Hematopoietic multipotent progenitor cell treated with erythropoietin and hydrocortisone succinate and interleukin-3 and kit ligand, for 17 days (in vitro differentiated cells): ENCODE results near the gene COL20A1.

Experiments used
- DNase-seq: peaks from one replicate; pipeline ENCODE4 v3.0.0-alpha.2; 2015; ENCODE audit warnings: low spot score

Gene COL20A1

GRCh38 chr20:63363013-63363957 lies 70.3 kb downstream of the COL20A1 start:
- DNase-seq, result no peak

- no peak for DNase-seq
Observed at GRCh38 chr20:63363981-63364561, 71.1 kb downstream of the COL20A1 start.

GRCh38 chr20:63364801-63365585 lies 72.0 kb downstream of the COL20A1 start:
- no peak for DNase-seq

GRCh38 chr20:63365601-63366389 lies 72.8 kb downstream of the COL20A1 start:
- no peak for DNase-seq

DNA sequence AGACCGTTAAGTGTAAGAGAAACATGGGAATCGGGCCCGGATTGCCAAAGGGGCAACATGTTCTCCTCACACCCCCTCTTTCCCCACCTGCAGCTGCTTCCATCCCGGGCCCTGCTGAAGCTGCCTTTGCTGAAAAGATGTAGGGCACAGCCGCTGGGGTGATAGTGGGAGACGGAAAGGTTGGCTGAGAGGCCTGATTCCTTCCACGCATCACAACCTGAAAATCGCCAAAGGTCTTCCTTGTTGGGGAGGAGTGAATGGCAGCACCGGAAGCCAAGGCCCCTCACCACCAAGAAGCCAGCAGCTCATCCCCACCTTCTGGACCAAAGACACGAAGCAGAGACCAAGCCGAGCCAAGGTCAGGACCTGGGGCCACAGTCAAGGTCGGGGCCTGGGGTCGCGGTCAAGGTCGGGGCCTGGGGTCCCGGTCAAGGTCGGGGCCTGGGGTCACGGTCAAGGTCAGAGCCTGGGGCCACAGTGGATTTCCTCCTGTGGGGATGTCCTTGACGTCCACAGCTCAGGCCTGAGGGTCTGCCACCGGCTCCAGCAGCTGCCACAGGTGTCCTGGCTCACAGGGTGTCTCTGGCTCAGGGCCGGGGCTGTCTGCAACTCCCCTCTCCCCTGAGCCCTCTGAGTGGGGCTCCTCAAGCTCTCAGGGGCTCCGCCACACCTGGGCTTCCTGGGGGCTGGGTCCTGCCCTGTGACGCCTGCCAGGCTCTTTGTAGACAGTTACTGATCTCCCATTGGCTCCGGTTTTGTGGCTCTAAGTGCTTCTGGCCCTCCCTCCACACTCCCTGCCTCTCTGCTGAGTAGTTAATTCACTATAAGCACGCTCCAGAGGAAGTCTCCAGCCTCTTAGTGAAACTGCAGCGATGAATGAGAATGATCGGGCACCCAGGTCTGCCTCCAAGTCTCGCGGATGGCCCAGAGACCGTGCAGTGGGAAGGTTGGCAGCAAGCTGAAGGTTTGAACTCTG lies 73.7 kb downstream of the COL20A1 start:
- DNase-seq, result no peak

- no peak for DNase-seq
Observed at GRCh38 chr20:63367446-63368055, 74.6 kb downstream of the COL20A1 start.

DNA sequence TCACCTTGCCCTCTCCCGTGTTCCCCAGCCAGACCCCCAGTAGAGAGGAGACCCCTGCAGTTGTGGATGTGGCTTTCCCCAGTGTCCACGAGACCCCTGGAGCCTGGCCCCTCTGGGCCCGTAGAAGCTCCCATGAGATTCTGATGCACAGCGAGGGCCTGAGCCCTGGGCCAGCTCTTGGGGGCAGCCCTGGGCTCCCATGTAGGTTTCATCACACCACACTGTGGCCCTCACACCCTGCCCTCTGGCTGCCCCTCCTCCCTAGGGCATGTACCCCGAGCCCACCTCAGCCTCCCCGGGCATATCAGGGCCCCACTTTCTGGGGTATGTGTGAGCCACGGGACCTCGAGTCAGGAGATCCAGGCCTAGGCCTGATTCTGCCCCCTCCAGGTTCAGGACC lies 75.2 kb downstream of the COL20A1 start:
- no peak for DNase-seq

DNA sequence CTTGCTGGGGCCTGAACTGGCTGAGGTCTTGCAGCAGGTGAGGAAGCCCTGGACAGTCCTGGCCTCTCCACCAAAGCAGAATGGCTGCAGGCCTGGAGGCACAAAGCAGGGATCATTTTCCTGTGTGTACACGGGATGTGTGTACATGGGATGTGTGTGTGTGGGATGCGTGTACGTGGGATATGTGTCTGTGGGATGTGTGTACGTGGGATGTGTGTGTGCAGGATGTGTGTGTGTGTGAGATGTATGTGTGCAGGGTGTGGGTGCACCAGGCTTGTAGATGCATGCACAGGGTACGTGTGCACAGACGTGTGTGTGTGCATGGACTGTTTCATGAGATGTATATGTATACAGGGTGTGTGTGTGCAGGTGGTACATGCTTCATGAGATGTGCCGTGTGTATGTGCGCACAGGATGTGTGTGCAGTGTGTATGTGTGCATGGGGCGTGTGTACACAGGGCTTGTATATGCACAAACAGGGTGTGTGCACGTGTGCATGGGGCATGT lies 76.1 kb downstream of the COL20A1 start:
- DNase-seq, result no peak

DNA sequence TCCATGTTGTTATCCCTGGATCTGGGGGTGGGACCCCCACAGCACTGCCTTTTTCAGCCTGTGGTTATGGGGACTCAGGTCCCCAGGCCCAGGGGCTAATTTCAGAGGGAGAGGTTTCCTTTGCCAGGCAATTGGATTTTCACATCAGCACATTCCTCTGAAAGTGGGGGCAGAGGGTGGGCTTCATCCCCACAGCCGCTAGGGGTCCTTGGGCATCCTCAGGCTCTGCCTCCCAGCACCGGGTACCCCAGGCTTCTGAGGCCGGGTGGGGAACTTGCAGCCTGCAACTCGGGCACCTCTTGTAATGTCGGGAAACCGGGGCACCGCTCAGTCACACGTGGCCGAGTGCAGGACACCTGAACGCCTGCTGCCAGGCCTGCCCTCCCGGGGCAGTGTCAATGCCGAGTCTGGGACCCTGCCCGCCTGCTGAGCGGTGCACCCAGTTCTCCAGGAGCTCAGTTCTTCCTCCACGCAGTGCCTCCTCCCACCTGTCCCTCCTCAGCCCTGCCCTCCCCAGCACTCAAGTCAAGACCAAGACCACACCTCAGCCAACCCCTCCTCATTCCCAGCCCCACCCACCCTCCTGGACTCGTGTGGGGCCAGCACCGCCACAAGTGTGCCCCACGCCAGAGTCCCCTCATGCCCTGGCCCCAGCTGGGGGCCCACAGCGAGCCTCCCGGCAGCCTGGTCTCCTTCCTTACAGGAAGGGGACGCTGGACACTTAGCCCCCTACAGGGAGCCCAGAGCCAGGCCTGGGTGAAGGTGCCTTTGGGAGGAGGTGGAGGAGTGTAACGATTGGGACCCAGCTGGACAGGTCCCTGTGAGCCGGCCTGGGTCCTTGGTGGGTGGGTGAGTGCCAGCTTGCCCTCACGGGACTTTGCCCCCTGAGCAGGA lies 77.0 kb downstream of the COL20A1 start:
- no peak for DNase-seq

GRCh38 chr20:63370618-63371187 lies 77.7 kb downstream of the COL20A1 start:
- no peak for DNase-seq

DNA sequence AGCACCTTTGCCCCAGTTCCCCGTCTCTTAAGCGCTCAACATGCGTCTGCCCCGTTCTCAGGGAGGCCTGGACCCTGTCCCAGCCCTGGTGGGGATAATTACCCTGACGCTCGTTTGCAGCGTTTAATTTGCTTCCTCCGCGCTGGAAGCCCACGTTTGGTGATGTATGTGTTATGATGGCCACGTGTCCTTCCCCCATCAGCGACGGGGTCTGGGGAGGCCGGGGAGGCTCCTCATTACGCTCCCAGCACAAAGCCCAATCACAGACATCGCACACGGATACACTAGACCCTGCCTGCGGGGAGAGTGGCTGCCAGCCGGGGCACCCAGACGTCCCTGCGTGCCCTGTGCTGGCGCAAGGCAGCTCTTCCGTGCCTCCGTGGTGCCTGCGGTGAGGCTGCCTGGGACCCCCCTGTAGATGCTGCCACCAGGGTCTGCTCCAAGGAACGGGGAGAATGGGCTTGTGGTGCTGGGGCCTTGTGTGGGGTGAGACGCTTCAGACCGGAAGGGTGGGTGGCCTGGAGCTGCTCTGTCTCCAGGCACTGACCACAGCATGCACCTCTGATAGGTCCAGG lies 78.4 kb downstream of the COL20A1 start:
- no peak for DNase-seq

DNA sequence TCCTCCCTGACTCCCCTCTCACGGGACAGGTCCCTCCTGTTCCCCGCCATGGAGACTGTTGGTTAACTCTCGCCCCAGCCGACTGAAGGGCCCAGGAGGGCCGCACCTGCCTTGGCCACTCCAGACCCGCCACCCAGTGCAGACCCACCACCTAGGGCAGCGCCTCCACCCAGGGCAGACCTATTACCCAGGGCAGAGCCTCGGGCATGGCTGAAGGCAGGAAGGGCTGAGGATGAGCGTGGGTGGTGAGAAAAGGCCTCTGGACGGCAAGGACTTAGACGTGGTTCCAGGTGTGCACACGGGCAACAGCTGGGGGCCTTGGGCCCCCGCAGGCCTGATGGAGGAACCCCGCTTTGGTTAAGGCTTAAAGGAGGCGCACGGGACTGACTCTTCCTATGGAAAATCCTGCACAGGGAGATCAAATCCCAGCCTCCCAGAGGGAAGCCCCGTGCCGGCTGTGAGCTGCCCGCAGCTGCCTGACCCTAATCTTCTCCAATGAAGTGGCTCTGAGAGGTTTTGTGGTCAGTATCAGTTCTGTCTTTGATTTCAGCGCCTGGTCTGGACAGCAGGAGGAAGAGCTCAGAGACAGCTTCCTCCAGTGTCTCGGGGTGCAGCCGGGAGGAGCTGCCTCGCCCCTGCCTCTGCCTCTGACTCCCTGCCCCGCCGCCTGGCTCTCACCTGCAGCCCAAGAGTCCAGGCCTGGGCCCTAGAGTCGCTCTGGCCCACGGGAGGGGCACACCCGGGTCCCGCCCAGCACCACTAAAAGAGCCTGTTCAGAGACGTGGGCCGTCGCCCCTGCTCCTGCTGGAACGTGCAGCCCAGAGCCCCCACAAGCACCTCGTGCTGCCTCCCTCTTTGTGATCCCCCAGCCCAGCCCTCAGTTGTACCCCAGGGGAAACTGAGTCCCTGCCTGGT lies 80.2 kb downstream of the COL20A1 start:
- DNase-seq, result no peak

DNA sequence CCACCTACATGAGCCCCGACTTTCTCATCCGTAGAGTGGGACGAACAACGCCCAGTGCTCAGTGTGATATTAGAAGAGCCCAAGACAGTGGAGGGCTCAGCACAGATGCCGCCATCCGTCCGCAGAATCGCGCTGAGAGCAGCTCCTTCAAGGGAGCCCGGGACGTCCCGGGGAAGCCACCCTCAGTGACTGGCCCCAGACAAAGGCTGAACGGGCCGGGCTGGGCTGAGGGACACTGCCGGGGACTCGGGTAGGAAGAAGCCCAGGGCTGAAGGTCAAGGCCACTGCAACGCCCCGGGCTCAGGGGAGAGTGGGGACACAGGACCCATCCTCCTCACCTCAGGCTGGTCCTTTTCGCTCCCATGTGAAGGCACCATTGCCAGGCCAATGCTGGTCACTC lies 81.0 kb downstream of the COL20A1 start:
- DNase-seq, result no peak

DNA sequence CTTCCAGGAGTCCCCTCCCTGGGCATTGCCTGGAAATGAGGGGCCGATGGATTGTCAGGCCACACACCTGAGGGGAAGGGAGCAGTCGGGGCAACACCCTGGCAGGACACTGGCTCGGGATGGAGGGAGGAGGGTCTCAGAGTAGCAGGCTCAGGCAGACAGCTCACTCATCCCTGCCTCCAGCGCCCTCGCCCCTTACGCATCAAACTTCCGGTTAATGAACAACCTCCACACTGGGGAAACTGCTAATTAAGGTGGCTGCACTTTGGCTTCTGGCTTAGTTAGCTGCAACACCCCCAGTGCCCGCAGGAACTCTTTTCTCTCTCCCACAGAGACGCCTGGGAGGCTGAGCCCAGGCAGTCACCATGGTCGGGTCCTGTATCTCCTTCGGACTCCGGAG lies 81.5 kb downstream of the COL20A1 start:
- no peak for DNase-seq

DNA sequence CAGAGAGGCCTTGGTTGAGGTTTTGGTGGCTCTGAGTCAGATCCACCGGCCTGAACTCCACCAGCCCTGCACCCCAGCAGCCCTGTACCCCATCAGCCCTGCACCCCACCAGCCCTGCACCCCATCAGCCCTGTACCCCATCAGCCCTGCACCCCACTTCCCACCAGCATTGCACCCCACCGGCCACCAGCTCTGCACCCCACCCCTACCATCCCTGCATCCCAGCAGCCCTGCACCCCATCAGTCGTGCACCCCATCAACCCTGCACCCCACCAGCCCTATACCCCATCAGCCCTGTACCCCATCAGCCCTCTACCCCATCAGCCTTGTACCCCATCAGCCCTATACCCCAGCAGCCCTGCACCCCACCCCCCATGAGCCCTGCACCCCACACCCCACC lies 82.5 kb downstream of the COL20A1 start:
- no peak for DNase-seq

DNA sequence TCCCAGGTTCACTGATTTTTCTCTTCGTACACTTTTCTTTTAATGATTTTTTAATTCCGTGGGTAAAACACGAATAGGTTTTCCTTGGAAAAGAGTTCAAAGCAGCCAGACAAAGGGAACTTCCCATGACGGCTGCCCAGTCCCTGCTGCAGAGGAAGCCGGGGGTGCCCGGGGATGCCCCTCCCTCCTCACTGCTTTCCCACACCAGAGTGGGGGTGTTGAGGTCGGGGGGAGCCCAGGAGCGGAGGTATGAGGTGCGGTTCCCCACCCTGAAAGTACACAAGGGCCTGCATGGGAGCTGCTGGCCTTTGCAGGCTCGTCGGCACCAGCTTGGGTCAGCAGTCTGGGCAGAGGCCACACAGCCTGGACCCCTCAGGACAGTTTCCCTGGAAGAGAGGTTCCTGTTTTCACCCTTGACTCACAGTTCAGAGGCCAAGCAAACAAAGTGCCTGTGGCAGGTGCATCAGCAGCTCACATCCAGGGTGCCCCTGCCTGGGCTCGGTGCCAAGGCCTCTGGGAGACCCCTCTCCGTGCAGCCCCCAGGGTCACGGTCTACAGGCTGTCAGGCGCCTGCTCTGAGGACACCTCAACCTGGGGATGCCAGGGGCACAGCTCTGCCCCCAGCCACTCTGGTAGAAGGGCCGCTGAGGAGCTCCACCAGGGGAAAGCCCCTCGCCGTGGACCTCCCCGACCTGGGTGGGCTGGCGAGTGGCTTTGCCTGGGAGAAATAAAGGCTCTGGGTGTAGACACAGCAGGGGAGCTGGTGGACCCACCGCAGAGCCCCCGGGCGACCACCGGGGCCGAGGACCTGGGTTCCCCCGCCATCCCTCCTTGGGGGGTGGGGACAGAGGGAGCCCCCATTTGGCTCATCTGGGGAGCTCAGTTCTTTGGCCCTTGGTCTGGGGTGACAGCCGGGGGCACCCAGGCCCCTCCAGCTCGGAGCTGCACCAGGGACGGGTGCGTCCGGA lies 83.6 kb downstream of the COL20A1 start:
- DNase-seq, result no peak
